PFSK-1 (cell line): ENCODE measurements around the gene SIPA1.

ENCODE experiments used
- FOXP2 ChIP-seq: optimal IDR thresholded peaks from 2 replicates; pipeline ENCODE3; 2011; ENCODE audit warnings: borderline replicate concordance, control low read depth, inconsistent platforms; ENCODE audit not compliant: insufficient read depth; ENCODE audit errors: extremely low read length, extremely low read depth
- POLR2AphosphoS5 ChIP-seq: IDR thresholded peaks from 2 replicates; pipeline ENCODE4 v1.6.1; 2012; ENCODE audit warnings: low read depth, mild to moderate bottlenecking, control low read depth, low read length, moderate library complexity
- REST ChIP-seq, 2 experiments: IDR thresholded peaks; 2 replicates each; pipeline versions ENCODE4 v1.6.1 to v1.8.0; 2011 to 2012; ENCODE audit warnings: low read depth in 2 of 2, low read length in 2 of 2, control low read depth in 1 of 2, inconsistent platforms in 1 of 2, mild to moderate bottlenecking in 1 of 2, moderate library complexity in 1 of 2; ENCODE audit not compliant: insufficient read depth in 1 of 2
- SIN3A ChIP-seq: IDR thresholded peaks from 2 replicates; pipeline ENCODE4 v1.6.1; 2012; ENCODE audit warnings: mild to moderate bottlenecking, low read length, moderate library complexity, borderline replicate concordance; ENCODE audit not compliant: insufficient read depth
- TAF1 ChIP-seq: IDR thresholded peaks from 2 replicates; pipeline ENCODE4 v1.6.1; 2012; ENCODE audit warnings: low read length, control low read depth, borderline replicate concordance; ENCODE audit not compliant: insufficient read depth

SIPA1 gene

GRCh38 chr11:65654375-65655349 lies 16.8 kb downstream of the SIPA1 start:
- TF ChIP-seq POLR2AphosphoS5 (no peak; the same call in 1 of the 2 replicates), SIN3A (no peak), FOXP2 (no peak), TAF1 (no peak), REST (IDR thresholded peaks at IDR 0.05; ENCODE audit: insufficient read depth in 1 of 2, low read depth in 2 of 2, low read length in 2 of 2) (no peak)

- TF ChIP-seq TAF1 (no peak), POLR2AphosphoS5 (no peak; the same call in 1 of the 2 replicates), REST (IDR thresholded peaks at IDR 0.05; ENCODE audit: insufficient read depth in 1 of 2, low read depth in 2 of 2, low read length in 2 of 2) (no peak), SIN3A (no peak), FOXP2 (no peak)
Measured at GRCh38 chr11:65655570-65656332, 17.9 kb downstream of the SIPA1 start.

GRCh38 chr11:65657426-65657825 lies 19.5 kb downstream of the SIPA1 start:
- no peak for TF ChIP-seq POLR2AphosphoS5
- no peak for TF ChIP-seq REST (IDR thresholded peaks at IDR 0.05; ENCODE audit: insufficient read depth in 1 of 2, low read depth in 2 of 2, low read length in 2 of 2)

- no peak for TF ChIP-seq REST (IDR thresholded peaks at IDR 0.05; ENCODE audit: insufficient read depth in 1 of 2, low read depth in 2 of 2, low read length in 2 of 2)
- no peak for TF ChIP-seq POLR2AphosphoS5
- no peak for TF ChIP-seq TAF1
- TF ChIP-seq SIN3A = no peak
- TF ChIP-seq FOXP2 = no peak
Measured at GRCh38 chr11:65658174-65659021, 20.5 kb downstream of the SIPA1 start.
